Left lobe of liver (tissue), 2 donors: ENCODE results near the gene TSC22D4. TPM values are rescaled to one million over a fixed set of nuclear protein-coding genes. Genes with fewer than 3 reads are reported as not detected.
"Not testable (repeated sequence)": the region's sequence is repeated elsewhere in the genome, so short reads cannot be mapped to it uniquely, and the experiment has no call there.

Experiments
- ATAC-seq: fragments of 200-7000 bp; cut with Tn5 transposase; one replicate; pipeline ENCODE4 v1.9.1; 2020; ENCODE audit warnings: mild to moderate bottlenecking, moderate library complexity
- DNase-seq: peaks from one replicate; pipeline ENCODE4 v3.0.0-alpha.2; 2020; ENCODE audit warnings: low spot score
- total RNA-seq: library from RNA; stranded (reverse); gene quantifications from one replicate; pipeline ENCODE4 v1.2.1, GENCODE V29; 2021
- donor health status: DM: no; HTN: no; CAD: no; lungs with moderate emphysema.
- donor health status: DM: no; HTN: yes; CAD: no.

Gene TSC22D4
- total RNA-seq, 1 donor from 2014 or later, result 16.9 TPM

DNA sequence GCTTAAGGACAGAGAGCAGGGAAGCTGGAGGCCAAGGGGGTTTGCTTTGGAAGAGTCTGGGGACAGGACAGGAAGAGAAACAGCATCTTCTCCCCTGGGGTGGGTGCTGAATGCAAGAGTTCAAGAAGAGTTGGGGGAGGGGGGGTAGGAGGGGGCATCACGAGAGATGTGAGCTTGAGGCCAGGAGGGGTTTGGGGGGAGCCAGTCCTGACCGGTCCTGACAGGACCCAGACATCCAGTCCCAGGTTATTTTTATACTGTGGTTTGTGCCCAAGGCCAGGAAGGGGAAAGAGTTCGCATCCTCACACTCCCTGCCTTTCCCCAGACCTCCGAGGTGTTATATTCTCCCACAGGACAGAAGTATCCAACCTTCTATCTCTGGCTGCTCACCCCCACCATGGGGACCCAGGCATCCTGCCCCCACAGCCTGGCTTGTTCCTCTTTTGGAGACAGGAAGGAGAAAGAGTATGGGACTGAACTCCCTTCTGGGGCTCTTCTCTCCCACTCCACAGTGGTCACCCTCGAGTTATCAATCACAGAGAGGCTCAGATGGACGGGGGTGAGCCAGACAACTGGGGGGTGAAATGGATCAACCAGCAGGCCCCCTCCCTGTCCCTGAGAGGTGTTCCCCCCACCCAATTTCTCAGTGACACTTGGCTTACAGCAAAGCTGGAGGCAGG is 2.8 kb downstream of the TSC22D4 start:
- ATAC-seq (no peak), DNase-seq (no peak)

DNA sequence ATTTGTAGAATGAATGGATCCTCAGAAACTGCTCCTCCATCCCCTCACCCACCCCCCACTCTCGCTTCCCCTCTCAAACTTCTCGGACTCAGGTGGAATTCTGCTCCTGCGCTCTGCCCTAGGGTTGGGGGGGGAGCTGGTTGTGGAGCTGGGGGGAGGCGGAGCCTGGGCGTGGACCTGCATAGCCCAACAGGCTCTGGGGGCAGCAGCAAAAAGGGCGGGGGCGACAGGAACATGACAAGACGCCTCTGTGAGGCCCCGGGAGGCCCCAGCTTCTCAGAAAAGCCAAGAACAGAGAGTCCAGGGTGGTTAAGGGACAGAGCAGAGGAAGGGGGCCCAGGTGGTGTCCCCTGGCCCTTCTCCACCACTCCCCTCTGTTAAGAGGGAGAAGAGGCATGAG is 3.5 kb downstream of the TSC22D4 start:
- ATAC-seq, result no peak
- DNase-seq, result no peak

DNA sequence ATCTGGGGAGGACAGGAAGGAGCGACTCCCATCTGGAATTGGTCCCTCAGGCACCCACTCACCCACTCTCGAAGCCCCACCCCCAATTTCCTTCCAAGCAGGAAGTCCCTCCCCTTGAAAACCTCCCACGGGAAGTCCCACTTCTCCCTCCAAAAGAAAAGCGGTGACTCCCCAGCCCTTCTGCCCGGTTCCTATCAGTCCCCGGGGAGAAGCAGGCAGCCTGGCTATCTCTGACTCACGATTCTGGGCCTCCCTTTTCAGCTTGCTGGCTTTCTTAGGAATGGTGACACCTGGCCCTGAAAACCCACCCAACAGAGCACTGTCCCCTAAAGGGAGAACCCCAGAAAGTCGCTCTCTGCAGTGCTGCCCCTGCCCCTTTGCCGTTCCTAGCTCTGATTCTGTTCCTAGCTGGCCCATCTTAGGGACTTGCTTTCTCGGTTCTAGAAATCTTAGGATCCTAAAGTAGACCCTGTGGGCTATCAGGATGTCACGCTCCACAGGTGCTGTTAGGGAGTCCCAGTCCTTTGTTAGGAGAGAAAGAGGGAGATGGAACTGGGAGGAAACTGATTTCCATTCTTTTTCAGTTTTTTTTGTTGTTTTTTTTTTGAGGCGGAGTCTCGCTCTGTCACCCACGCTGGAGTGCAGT is 6.0 kb downstream of the TSC22D4 start:
- ATAC-seq (no peak), DNase-seq (no peak)

DNA sequence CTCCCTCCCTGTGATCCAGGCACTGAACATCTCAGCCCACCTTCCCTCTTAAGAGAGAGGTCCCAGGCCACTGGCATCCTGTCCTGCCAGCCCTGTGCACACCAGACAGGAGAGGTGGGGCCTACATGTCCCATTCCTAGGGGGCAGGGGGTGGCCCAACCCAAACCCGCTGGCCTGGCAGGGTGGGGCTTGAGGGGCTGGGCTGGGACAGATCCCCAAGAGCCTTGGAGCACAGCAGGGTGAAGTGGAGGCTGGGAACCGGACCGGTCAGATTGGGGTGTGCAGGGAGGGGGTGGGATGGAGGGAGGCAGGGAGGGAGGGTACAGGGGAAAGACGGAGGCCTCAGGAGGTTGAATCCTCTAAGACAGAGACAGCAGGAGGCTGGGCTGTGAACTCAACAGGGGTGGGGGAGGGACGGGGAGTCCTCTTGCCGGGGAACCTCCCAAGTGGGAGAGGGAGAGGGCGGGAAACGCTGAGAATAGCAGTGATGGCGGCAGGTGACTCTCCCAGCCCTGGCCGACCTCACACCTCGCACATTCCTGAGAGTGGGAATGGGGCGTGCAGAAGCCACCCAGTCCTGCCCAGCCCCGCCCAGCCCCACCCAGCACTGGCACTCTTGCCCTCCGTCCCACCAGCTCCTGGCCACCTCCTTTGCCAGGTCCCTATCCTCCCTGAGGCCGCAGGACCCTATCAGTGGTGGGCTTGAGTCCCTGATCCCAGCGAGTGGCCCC is 6.7 kb downstream of the TSC22D4 start:
- ATAC-seq, result no peak
- no peak for DNase-seq

DNA sequence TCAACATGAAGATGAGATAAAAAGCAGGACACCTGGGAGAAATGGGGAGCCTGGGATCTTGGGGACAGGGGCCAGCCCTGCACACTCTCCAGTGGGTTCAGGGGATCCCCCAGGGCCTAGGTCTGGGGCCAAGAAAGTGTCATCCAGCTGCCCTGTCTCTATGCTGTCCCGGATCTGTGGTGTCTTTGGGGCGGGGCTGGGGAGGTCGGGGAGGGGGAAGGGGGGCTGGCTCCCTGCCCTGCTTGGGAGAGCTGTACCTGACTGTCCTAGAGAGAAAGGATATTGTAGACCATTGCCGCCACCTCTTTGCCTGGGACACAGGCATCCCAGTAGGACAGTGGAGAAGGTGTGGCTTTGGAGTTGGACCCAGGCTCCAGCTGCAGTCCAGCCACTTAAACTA is 8.0 kb downstream of the TSC22D4 start:
- DNase-seq (no peak), ATAC-seq (no peak)

DNA sequence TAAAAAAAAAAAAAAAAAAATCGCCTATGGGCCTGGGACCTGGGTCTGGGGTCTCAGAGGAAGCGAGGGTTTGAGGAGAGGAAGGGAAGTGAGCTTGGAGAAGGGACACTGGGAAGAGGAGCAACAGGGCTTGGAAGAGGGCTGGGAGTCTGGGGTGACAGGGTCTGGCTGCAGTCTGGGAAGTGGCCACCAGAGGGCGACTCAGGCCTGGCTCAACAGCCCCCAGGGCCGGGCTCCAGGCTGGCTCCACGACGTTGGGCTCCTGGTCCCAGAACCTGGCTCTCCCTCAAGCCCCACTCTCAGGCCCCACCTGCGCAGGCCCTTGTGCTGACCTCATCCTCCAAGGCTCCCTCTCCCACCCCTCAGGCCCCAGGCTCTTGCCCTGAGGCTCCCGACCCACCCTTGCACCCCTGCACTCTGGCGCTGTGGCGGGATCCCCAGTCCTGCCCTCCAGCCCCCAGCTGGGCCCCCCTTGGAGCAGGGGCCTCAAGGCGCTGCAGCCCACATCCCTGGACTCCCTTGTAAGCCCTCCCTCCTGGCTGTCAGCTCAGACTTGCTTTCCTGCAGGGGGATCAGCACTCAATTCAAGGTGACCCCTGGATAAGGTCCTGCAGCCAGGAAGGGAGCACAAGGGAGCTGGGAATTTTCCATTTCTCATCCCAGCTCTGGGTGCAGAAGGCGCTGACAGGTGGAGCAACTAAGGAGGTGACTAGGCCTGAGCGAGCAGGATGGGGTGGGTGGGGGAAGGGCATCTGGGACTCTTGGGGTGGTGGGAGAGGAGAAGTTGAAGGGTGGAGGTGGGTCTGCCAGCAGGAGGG is 9.6 kb downstream of the TSC22D4 start:
- DNase-seq (peak; percentile 88), ATAC-seq (peak; percentile 89)

DNA sequence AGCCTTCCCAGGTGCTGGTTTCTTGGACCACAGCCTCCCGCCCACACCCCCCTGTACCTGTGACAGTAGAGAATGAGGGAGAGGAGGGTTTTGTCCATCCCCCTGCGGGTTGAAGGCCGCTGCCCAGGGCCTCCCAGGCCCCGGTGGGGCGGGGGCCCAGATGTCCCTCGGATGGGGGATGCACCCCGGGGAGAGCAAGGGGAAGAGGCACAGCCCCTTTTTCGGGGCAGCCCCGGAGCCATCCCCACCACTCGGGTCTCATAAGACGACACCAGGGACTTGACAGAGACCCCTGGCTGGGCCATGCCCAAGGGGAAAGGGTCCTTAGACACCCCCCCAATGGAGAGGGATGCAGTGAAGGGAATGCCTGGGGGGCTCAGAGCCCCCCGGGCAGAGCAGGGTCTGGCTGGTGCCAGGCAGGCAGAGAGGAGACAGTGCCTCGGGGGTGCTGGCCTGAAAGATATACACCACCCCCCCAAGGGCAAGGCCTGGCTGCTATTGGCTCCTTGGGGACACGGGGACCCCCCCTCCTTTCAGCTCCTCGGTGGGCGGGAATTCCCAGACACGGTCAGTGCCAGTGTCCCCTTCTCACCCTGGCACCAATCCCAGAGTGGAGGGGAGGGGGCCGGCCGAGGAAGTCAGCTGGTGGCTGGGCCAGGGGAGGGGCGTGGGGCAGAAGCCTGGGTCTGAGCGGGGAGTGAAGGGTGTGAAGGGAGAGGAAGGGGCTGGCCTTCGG is 11.2 kb downstream of the TSC22D4 start:
- DNase-seq (no peak), ATAC-seq (no peak)

DNA sequence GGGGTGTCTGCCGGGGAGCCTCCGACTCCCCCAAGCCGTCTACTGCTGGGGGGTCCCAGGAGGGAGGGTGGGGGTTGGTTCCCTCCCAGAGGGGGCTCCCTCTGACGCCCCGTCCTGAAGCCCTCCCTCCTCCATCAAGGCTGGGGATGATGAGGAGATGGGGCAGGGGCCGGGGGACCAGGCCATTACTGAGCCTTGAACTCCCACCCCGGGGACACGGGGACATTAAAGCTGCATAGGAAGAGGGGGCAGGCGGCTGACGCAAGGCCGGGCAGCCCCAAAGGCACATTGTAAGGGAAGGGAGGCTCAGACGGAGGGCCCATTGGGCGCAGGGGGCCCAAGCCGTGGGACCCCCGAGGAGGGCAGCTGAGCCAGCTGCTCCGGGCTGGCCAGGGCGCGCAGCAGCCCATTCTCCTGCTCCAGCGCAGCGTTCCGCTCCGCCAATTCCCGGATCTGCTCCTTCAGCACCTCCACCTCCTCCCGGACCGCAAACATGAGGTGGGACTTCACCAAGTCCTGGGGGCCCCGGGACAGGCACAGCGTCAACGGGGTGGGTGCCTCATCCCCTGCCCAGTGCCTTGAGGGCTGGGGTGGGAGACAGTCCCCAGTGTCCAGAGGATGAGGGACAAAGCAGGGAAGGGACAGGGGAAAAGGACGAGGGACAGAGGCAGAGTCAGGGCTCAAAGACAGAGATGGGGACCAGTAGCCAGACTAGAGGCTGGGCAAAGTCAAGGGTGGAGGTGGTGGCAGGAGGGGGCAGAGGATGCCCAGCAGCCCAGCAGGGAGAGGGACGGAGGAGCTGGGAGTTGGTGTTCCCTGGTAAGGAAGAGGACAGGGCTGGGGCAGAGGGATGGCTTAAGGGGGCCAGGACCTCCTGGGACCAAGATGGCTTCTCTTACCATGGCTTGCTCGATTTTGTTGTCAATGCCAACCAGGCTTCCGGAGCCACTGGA is 12.1 kb downstream of the TSC22D4 start:
- ATAC-seq, result no peak
- no peak for DNase-seq

DNA sequence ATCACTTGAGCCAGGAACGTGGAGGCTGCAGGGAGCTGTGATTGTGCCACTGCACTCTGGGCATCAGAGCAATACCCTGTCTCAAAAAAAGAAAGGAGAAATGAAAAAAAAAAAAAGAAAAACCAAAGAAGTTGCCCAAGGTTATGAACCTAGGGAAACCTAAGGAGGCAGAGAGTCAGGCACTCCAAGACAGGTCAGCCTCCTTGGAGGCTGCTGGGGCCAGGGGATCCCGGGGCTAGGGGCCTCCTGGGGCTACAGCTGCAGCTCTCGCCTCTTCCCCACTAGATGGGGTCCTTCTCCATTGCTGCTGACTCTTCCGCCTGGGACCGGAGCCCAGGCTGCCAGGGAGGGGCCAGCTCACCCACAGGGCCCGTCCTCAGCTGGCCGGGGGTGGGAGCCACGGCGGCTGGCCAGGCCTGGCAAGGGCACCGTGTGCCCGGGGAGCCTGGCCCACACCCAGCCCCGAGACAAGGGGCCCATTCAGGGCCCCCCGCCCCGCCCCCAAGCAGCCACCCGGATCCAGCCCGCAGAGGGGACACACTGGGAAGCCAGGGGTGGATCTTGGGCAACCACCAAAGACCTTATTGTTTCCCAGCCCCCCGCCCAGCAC is 13.2 kb downstream of the TSC22D4 start:
- peak; percentile 88 for ATAC-seq
- peak; percentile 79 for DNase-seq

DNA sequence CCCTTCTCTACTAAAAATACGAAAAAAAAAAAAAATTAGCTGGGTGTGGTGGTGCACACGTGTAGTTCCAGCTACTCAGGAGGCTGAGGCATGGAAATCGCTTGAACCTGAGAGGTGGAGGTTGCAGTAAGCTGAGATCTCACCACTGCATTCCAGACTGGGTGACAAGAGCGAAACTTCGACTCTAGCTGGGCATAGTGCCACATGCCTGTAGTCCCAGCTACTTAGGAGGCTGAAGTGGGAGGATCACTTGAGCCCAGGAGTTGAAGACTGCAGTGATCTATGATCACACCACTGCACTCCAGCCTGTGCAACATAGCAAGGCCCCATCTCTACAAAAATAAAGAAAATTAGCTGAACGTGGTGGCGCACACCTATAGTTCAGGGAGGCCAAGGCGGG is 13.7 kb downstream of the TSC22D4 start:
- ATAC-seq, result peak; percentile 8
- no peak for DNase-seq

DNA sequence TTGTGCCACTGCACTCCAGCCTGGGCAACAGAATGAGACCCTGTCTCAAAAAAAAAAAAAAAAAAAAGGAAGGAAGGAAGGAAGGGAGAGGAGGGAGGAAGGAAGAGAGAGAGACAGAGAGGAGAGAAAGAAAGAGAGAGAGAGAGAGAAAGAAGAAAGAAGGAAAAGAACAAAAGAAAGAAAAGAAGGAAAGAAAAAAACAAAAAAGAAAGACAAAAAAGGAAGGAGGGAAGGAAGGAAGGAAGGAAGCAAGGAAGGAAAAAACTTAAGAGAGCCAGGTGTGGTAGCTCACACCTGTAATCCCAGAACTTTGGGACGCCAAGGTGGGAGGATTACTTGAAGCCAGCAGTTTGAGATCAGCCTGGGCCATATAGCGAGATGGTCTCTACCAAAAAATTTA is 14.2 kb downstream of the TSC22D4 start:
- DNase-seq (no peak), ATAC-seq (no peak)

DNA sequence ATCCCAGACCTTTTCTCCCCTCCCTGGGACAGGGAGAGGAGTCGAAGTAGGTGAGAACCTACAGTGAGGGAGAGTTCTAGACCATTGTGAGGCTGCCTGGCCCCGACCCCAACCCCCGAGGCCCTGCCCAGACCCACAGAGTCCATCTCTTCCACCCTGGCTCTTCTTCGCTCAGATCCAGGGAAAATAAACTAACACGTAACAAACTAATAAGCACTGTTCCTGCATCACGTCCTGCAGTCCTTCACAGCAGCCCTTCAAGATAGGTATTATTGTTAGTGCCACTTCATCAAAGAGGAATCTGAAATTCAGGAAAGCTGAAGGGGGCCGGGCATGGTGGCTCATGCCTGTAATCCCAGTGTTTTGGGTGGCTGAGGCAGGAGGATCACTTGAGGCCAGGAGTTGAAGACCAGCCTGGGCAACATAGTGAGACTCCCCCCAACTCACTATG is 14.8 kb downstream of the TSC22D4 start, which contains the start of gene SPACDR:
Gene SPACDR, minus strand, starts transcription at position 51 of the 451 bp plus-strand sequence. CDS start 235 bp downstream, outside the sequence.
- ATAC-seq (no peak), DNase-seq (no peak)

DNA sequence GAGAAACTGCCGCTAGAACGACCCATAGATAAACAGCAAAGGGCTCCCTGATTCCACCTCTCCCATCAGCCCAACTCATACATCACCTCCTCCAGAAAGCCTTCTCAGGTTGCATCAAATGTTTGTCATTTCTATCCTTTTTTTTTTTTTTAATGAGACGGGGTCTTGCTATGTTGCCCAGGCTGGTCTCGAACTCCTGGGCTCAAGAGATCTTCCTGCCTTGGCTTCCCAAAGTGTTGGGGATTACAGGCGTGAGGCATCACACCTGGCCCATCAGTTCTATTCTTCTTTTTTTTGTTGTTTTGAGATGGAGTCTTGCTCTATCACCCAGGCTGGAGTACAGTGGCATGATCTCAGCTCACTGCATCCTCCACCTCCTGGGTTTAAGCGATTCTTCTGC is 22.0 kb downstream of the TSC22D4 start:
- ATAC-seq, result no peak
- DNase-seq, result no peak

DNA sequence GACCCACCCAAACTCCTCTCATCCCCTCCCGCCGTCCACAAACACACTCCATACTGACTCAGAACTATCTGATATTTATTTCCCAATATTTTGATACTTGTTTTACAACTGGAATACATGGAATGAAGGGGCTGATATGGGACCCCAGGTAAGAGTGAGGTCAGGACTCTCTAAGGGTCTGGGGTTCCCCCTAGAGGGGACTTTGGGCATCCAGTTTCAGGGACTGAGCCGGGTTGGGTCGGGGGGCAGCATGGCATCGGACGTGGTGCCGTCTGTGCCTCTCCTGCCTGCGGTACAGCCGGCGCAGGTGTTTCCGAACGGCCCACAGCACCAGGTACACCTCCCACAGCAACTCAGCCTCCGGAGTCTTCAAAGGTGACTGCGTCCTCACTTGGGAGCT is 22.5 kb downstream of the TSC22D4 start:
- ATAC-seq, result no peak
- no peak for DNase-seq

DNA sequence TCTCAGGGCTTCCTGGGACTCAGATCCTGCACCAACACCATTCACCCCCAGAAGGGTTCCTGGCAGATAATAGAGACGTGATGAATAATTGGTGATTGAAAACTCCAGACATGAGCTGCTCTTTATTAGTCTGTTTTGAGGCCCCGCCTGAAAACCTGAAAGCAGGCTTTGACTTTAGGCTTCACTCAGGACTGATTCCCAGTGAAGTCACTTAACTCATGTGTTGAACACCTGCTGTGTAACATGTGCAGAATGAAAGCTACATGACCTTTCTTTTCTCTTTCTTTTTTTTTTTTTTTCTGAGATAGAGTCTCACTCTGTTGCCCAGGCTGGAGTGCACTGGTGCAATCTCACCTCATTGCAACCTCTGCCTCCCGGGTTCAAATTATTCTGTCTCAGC is 23.8 kb downstream of the TSC22D4 start:
- no peak for ATAC-seq
- no peak for DNase-seq

DNA sequence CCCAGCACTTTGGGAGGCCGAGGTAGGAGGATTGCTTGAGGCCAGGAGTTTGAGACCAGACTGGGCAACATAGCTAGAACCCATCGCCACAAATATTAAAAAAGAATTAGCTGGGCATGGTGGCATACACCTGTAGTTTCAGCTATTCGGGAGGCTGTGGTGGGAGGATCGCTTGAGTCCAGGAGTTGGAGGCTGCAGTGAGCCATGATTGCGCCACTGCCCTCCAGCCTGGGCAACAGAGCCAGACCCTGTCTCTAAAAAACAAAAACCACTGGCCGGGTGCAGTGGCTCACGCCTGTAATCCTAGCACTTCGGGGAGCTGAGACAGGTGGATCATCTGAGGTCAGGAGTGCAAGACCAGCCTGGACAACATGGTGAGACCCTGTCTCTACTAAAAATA is 25.2 kb downstream of the TSC22D4 start:
- ATAC-seq, DNase-seq: not testable (repeated sequence)

DNA sequence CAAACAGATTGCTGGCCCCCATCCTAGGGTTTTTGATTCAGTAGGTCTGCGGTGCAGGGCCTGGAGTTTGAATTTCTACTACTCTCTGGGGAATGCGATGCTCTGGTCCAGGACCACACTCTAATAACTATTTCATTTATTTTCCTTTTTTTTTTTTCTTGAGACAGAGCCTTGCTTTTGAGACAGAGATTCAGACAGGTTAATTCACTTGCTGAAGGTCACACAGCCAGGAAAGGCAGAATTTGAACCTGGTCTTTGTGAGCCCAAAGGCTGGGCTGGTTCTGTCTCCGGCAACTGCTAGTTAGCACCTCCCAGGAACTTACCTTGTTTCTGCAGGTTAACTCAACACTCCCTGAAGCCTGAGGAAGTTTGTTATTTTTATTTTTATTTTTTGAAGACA is 26.5 kb downstream of the TSC22D4 start:
- ATAC-seq (no peak), DNase-seq (no peak)

DNA sequence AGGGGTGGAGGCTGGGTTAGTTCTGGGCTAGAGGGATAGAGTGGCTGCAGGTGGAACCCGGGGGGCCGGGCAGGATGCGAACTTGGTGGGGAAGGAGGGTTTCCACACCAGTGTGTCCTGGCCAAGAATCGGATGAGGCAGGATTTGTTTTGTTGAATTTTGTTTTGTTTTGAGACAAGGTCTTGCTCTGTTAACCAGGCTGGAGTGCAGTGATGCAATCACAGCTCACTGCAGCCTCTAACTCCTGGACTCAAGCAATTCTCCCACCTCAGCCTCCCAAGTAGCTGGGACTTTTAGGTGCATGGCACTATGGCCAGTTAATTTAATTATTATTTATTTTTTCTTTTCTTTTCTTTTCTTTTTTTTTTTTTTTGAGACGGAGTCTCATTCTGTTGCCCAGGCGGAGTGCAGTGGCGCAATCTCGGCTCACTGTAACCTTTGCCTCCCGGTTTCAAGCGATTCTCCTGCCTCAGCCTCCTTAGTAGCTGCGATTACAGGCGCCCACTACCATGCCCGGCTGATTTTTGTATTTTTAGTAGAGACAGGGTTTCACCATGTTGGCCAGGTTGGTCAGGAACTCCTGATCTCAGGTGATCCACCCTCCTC is 29.7 kb downstream of the TSC22D4 start:
- DNase-seq (no peak), ATAC-seq (peak; percentile 36)
